ENCODE data around the gene KCNQ1. TPM values are rescaled to one million over a fixed set of nuclear protein-coding genes. Genes with fewer than 3 reads are reported as not detected.

The KCNQ1 gene
- total and polyA plus RNA-seq, 2 donors (not counting 1 experiment from before 2014, with no cell fraction given), result not detected

DNA sequence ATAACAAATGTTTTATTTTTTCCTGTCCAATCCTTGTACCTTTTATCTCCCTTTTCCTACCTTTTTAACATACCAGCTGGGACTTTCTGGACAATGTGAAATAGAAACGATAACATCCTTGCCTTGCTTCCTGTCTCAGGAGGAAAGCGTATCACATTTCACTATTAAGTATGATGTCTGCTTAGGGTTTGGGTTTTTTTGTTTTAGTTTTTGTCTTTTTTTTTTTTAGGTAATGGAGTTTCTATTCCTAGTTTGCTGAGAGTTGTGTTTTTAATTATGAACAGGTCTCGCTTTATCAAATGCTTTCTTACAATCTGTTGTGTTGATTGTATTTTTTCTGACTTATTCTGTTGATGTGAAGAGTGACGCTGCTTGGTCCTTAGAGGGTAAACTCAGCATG is 319.2 kb downstream of the KCNQ1 start:
- TF ChIP-seq EZH2 (IDR thresholded peaks at IDR 0.05; ENCODE audit: low read length, missing control alignments) (no peak), CTCF (conservative IDR thresholded peaks at IDR 0.05 in 1 of 2, IDR thresholded peaks at IDR 0.05 in 1 of 2; ENCODE audit: low read depth in 1 of 2, low read length in 2 of 2) (no peak)
- Histone ChIP-seq H4K20me1 (ENCODE audit: control insufficient read depth, extremely low read depth, insufficient read depth, low read length) (no peaks in the 10 kb centered on the region), H3K27ac (ENCODE audit: insufficient read depth, low read length) (no peak overlapping the region), H2AFZ (ENCODE audit: low read length) (no peak overlapping the region), H3K4me3 (replicated peaks in 1 of 4; ENCODE audit: control extremely low read depth in 1 of 4, insufficient read depth in 1 of 4, low read depth in 3 of 4, low read length in 4 of 4) (no peak overlapping the region), H3K9me3 (ENCODE audit: control insufficient read depth, insufficient read depth, low read depth, low read length) (no peaks in the 10 kb centered on the region), H3K79me2 (ENCODE audit: control insufficient read depth, insufficient read depth, low read length) (no peaks in the 10 kb centered on the region), H3K4me2 (ENCODE audit: extremely low read depth, insufficient read depth, low read length) (no peak overlapping the region), H3K36me3 (ENCODE audit: control insufficient read depth, insufficient read depth, low read length) (no peaks in the 10 kb centered on the region), H3K4me1 (ENCODE audit: control insufficient read depth, extremely low read depth, insufficient read depth, low read length) (peaks cover 2% of the 10 kb centered on the region), H3K9ac (ENCODE audit: insufficient read depth, low read length) (no peak overlapping the region), H3K27me3 (ENCODE audit: control insufficient read depth, insufficient read depth, low read length) (no peaks in the 10 kb centered on the region)
- DNase-seq (ENCODE audit: low read depth in 2 of 2), result no peak

DNA sequence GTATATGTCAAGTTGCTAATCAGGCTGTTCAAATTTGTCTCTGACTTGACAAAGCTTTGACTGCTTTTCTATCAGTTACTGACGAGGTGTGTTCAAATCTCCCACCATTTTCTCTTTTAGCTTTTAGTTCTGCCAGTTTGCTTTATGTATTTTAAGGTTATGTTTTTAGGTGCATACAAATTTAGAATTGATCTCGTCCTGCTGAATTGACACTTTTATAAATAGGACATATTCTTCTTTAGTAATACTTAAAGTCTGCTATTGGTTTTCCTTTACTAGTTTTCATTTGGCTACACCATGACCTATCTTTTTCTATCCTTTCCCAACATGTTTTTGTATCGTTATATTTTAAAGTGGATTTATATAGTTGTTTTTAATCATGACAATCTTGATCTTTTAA is 320.7 kb downstream of the KCNQ1 start:
- no peaks in the 10 kb centered on the region for H3K79me2 ChIP-seq (ENCODE audit: control insufficient read depth, insufficient read depth, low read length)
- DNase-seq (ENCODE audit: low read depth in 2 of 2), result no peak
- H3K4me3 ChIP-seq (replicated peaks in 1 of 4; ENCODE audit: control extremely low read depth in 1 of 4, insufficient read depth in 1 of 4, low read depth in 3 of 4, low read length in 4 of 4), result no peak overlapping the region
- no peak overlapping the region for H3K4me2 ChIP-seq (ENCODE audit: extremely low read depth, insufficient read depth, low read length)
- H3K9ac ChIP-seq (ENCODE audit: insufficient read depth, low read length), result no peak overlapping the region
- H4K20me1 ChIP-seq (ENCODE audit: control insufficient read depth, extremely low read depth, insufficient read depth, low read length), result no peaks in the 10 kb centered on the region
- H3K27me3 ChIP-seq (ENCODE audit: control insufficient read depth, insufficient read depth, low read length), result no peaks in the 10 kb centered on the region
- peaks cover 4% of the 10 kb centered on the region for H3K4me1 ChIP-seq (ENCODE audit: control insufficient read depth, extremely low read depth, insufficient read depth, low read length)
- H3K27ac ChIP-seq (ENCODE audit: insufficient read depth, low read length), result no peak overlapping the region
- no peaks in the 10 kb centered on the region for H3K36me3 ChIP-seq (ENCODE audit: control insufficient read depth, insufficient read depth, low read length)
- no peak overlapping the region for H2AFZ ChIP-seq (ENCODE audit: low read length)
- H3K9me3 ChIP-seq (ENCODE audit: control insufficient read depth, insufficient read depth, low read depth, low read length), result no peaks in the 10 kb centered on the region
- TF ChIP-seq EZH2 (IDR thresholded peaks at IDR 0.05; ENCODE audit: low read length, missing control alignments) (no peak), CTCF (conservative IDR thresholded peaks at IDR 0.05 in 1 of 2, IDR thresholded peaks at IDR 0.05 in 1 of 2; ENCODE audit: low read depth in 1 of 2, low read length in 2 of 2) (no peak)

GRCh38 chr11:2766166-2766565 is 321.4 kb downstream of the KCNQ1 start:
- no peak overlapping the region for H3K4me3 ChIP-seq (replicated peaks in 1 of 4; ENCODE audit: control extremely low read depth in 1 of 4, insufficient read depth in 1 of 4, low read depth in 3 of 4, low read length in 4 of 4)
- H3K9ac ChIP-seq (ENCODE audit: insufficient read depth, low read length), result no peak overlapping the region
- no peaks in the 10 kb centered on the region for H3K36me3 ChIP-seq (ENCODE audit: control insufficient read depth, insufficient read depth, low read length)
- no peaks in the 10 kb centered on the region for H4K20me1 ChIP-seq (ENCODE audit: control insufficient read depth, extremely low read depth, insufficient read depth, low read length)
- no peak overlapping the region for H2AFZ ChIP-seq (ENCODE audit: low read length)
- no peak overlapping the region for H3K27ac ChIP-seq (ENCODE audit: insufficient read depth, low read length)
- H3K4me2 ChIP-seq (ENCODE audit: extremely low read depth, insufficient read depth, low read length), result no peak overlapping the region
- no peaks in the 10 kb centered on the region for H3K79me2 ChIP-seq (ENCODE audit: control insufficient read depth, insufficient read depth, low read length)
- H3K27me3 ChIP-seq (ENCODE audit: control insufficient read depth, insufficient read depth, low read length), result no peaks in the 10 kb centered on the region
- no peaks in the 10 kb centered on the region for H3K9me3 ChIP-seq (ENCODE audit: control insufficient read depth, insufficient read depth, low read depth, low read length)
- H3K4me1 ChIP-seq (ENCODE audit: control insufficient read depth, extremely low read depth, insufficient read depth, low read length), result peaks cover 4% of the 10 kb centered on the region
- no peak for DNase-seq (ENCODE audit: low read depth in 2 of 2)
- TF ChIP-seq CTCF (conservative IDR thresholded peaks at IDR 0.05 in 1 of 2, IDR thresholded peaks at IDR 0.05 in 1 of 2; ENCODE audit: low read depth in 1 of 2, low read length in 2 of 2), result no peak
- TF ChIP-seq EZH2 (IDR thresholded peaks at IDR 0.05; ENCODE audit: low read length, missing control alignments), result no peak

Measured in fibroblast of lung (primary cell).